T-helper 1 cell treated with Interleukin-12 subunit alpha and Interleukin-12 subunit beta and Interleukin-4 antibody, amounts not matched to agents 30 μg/mL and 1 μg/mL, for 36 hours (primary cell): Measurements from ENCODE around the gene TNS1.
A peak's percentile ranks its signal among the peaks of the same experiment; 100 is the strongest.

Experiments used
- H3K27ac Mint-ChIP-seq: one replicate; pipeline ENCODE4 v1.8.0; 2021; ENCODE audit warnings: mild to moderate bottlenecking, mixed read lengths
- H3K27me3 Mint-ChIP-seq: one replicate; pipeline ENCODE4 v1.8.0; 2021; ENCODE audit warnings: low read depth, mixed read lengths
- H3K36me3 Mint-ChIP-seq: one replicate; pipeline ENCODE4 v1.8.0; 2021; ENCODE audit warnings: low read depth, mixed read lengths
- H3K4me1 Mint-ChIP-seq: one replicate; pipeline ENCODE4 v1.8.0; 2021; ENCODE audit warnings: low read depth, mixed read lengths
- H3K4me3 Mint-ChIP-seq: one replicate; pipeline ENCODE4 v1.8.0; 2021; ENCODE audit warnings: mild to moderate bottlenecking, moderate library complexity, mixed read lengths
- H3K9me3 Mint-ChIP-seq: one replicate; pipeline ENCODE4 v1.8.0; 2021; ENCODE audit warnings: mixed read lengths

TNS1 gene

DNA sequence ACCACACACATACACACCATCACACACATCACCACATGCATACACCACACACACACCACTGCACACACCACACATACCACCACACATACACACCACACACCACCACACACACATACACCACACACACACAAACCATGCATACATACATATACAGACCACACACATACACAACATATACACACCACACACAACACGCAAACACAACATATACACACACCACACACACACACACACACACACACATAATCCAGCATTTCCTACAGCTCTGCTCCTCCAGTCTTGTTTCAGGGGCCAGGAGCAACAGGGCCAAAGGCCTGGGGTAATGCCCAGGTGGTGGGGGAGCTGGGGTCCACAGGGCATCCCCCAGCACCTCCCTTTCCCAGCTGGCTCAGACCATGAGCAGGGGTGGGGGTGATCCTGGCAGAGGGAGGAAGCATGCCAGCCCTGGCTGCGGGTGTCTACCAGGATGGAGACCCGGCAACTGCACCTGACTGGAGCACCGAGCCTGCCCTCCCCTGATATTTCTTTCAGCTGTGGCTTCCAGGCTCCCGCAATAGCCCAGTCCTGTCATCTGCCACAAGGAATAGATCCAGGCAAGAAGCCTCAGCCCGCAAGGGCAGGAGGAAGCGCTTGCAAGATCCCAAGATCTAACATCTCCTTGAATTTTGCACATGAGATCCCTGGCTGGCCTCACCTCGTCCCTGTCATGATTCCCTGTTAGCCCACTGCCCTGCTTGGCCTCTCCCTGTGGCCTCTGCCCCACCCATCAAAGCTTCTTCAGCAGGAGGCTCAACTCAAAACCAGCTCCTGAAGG is 196.9 kb downstream of the TNS1 start:
- no peak overlapping the region for H3K4me3 Mint-ChIP-seq
- no peaks in the 10 kb centered on the region for H3K27me3 Mint-ChIP-seq
- H3K36me3 Mint-ChIP-seq: no peaks in the 10 kb centered on the region
- H3K4me1 Mint-ChIP-seq: no peaks in the 10 kb centered on the region
- H3K27ac Mint-ChIP-seq: no peak overlapping the region
- peaks cover 3% of the 10 kb centered on the region for H3K9me3 Mint-ChIP-seq

DNA sequence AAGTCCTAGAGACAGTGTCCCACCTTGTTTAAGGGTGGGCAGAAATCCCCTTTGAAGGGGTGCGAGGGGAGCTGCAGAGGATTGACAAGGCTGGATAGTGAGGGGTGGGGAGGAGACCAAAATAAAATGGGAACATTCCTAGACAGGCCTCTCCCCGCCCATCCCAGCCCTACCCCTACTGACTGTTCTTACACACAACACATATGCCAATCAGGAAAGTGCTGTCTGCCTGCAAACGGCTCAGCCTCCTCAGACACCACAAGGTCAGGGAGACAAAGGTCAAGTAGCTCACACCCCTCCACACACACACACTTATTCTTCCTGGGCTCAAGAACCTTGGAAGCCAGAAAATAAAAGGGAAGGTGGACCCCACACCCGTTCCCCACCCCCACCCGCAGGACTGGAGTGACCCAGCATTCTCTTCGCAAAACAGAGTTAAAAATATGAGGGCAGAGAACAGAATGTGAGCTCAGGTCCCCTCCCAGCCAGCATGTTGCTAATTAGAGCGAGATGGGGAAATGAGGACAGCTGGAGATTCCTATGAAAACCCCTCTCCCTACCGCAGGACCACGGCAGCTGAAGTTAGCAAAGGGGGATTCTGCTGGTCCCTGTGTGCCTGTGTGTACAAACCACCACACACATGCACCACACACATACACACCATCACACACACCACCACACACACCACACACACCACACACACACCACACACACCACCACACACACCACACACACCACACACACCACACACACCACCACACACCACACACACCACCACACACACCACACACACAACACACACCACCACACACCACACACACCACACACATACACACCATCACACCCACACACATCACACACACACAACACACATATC is 197.8 kb downstream of the TNS1 start:
- H3K27ac Mint-ChIP-seq: no peak overlapping the region
- H3K4me3 Mint-ChIP-seq: no peak overlapping the region
- H3K36me3 Mint-ChIP-seq: no peaks in the 10 kb centered on the region
- H3K27me3 Mint-ChIP-seq: no peaks in the 10 kb centered on the region
- no peaks in the 10 kb centered on the region for H3K4me1 Mint-ChIP-seq
- H3K9me3 Mint-ChIP-seq: peaks cover 3% of the 10 kb centered on the region

DNA sequence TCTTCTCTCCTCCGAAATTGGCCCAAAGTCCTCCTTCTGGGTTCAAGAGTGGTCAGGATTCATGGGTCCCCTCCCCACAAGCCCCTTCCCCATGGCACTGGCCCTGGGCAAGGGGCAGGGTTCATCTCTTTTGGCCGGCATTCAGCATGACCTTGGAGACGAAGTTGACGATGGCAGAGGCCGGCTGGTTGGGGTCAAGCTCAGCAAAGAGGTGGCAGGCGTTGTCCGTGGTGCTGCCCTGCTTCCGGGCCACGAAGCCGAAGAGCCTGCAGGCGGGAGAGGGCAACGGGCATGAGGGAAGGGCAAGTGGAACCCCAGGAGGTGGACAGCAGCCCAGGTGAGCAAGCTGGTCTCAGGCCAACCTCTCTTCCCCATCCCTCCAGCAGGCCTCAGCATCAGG is 198.5 kb downstream of the TNS1 start:
- no peak overlapping the region for H3K4me3 Mint-ChIP-seq
- no peak overlapping the region for H3K27ac Mint-ChIP-seq
- no peaks in the 10 kb centered on the region for H3K27me3 Mint-ChIP-seq
- peaks cover 3% of the 10 kb centered on the region for H3K9me3 Mint-ChIP-seq
- no peaks in the 10 kb centered on the region for H3K36me3 Mint-ChIP-seq
- no peaks in the 10 kb centered on the region for H3K4me1 Mint-ChIP-seq

DNA sequence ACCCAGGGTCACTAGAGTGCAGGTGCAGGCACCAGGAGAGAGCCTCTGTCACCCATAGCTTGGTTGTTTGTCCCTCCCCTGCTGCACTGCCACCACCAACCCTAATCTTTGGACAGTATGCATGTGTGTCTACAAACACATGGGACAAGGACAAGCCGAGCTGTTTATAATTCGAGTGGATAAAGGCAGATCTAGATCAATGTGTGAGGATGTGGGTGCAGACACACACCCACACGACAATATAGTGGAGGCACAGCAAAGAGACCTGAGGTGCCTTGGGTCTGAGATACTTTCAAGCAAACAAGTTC is 199.2 kb downstream of the TNS1 start:
- peaks cover 3% of the 10 kb centered on the region for H3K4me1 Mint-ChIP-seq
- H3K4me3 Mint-ChIP-seq: no peak overlapping the region
- no peaks in the 10 kb centered on the region for H3K36me3 Mint-ChIP-seq
- no peak overlapping the region for H3K27ac Mint-ChIP-seq
- H3K27me3 Mint-ChIP-seq: no peaks in the 10 kb centered on the region
- peaks cover 3% of the 10 kb centered on the region for H3K9me3 Mint-ChIP-seq

DNA sequence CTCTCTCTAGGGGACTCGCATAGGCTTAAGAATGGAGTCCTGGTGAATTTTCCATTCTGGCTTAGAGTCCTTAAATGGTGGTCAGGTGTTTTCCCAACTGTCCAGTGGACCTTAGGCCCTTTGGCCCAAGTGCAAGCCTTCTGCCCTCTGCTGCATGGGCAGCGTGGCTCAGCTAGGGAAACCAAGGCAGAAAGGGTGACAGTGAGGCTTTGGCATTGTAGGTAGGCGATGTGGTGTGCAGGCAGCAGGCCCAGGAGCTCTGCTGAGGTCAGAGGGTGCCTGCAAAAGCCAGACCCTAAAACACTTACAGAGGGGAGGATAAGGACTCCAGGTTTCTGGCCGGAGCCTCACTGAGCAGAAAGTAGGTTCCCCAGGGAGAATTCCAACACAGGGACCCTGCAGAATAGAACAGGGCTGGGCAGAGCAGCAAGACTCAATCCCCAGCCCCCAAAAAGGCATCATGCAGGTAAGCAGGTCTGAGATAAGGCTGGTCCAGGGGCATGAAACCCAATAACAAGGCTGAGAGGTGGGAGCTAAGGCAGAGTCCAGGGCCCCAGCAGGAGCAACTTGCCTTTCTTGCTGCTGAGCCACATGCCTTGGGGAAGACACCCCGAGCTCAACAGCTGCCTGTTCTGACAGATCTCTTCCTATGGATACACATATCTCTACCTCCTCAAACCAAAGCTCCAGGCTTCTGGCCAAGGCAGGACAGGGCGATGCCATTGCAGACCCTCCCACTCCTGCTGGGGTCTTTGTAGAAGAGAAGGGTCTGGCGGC is 199.7 kb downstream of the TNS1 start:
- Mint-ChIP-seq H3K4me3 (no peak overlapping the region), H3K4me1 (peaks cover 3% of the 10 kb centered on the region), H3K27me3 (no peaks in the 10 kb centered on the region), H3K36me3 (no peaks in the 10 kb centered on the region), H3K27ac (no peak overlapping the region), H3K9me3 (peaks cover 3% of the 10 kb centered on the region)

DNA sequence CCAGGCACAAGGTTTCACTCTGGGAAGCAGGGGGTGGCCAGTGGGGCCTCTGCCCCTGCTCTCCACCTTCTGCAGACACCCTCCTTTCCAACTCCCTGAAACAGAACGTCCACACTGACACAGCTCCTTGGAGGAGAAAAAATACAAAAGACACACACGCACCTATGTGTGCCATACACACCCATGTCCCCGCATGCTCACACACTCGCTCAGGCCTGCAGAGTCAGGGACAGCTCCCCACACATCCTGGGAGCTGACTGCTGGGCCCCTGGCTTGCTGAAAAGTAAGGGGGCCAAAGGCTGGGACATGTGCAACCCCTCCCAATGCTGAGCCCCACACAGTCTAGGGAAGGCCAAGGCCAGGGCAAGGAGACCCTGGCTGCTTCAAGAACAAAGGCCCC is 200.5 kb downstream of the TNS1 start:
- no peaks in the 10 kb centered on the region for H3K36me3 Mint-ChIP-seq
- H3K4me1 Mint-ChIP-seq: peaks cover 3% of the 10 kb centered on the region
- H3K27me3 Mint-ChIP-seq: no peaks in the 10 kb centered on the region
- peaks cover 3% of the 10 kb centered on the region for H3K9me3 Mint-ChIP-seq
- H3K4me3 Mint-ChIP-seq: no peak overlapping the region
- no peak overlapping the region for H3K27ac Mint-ChIP-seq

DNA sequence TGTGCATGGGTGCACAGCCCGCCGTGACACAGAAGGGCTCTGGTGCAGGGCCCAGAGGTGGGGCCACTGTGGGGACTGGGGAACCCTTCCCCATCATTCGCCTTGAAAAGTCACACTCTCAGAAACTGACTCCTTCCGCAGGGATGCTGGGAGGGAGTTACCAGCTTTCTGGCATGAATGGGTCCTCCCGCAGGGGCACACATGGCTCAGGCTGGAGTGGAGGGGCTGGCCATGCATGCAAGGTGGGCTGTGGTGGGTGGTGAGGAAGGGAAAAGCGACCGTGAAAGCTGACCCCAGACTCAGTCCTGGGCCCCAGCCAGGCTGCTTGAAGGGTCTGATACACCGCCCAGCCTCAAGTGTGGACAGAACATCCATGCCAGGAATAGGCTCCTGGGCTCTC is 201.1 kb downstream of the TNS1 start:
- Mint-ChIP-seq H3K9me3 (peaks cover 3% of the 10 kb centered on the region), H3K36me3 (no peaks in the 10 kb centered on the region), H3K4me1 (peaks cover 3% of the 10 kb centered on the region), H3K4me3 (no peak overlapping the region), H3K27ac (no peak overlapping the region), H3K27me3 (no peaks in the 10 kb centered on the region)

DNA sequence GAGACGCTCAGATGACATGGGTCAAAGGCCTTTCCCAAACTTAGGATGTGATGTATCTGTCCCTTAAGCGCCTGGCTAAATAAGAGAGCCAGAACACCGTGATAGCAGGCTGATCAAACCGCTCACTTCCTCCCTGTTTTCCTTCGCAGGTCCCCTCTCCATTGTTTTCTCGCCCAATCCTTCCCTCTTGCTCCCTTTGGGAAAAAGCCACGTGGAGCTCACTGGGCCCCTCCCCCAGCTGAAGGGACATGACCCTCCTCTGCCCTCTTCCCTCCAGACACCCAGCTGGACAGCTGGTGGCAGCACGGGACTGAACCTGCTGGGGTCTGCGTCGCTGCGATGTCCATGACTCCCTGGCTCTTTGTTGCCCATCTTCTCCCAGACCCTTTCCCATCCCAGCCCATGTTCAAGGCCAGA is 201.7 kb downstream of the TNS1 start:
- H3K9me3 Mint-ChIP-seq: peaks cover 3% of the 10 kb centered on the region
- H3K4me1 Mint-ChIP-seq: peaks cover 3% of the 10 kb centered on the region
- H3K27me3 Mint-ChIP-seq: no peaks in the 10 kb centered on the region
- no peaks in the 10 kb centered on the region for H3K36me3 Mint-ChIP-seq
- H3K27ac Mint-ChIP-seq: no peak overlapping the region
- no peak overlapping the region for H3K4me3 Mint-ChIP-seq

DNA sequence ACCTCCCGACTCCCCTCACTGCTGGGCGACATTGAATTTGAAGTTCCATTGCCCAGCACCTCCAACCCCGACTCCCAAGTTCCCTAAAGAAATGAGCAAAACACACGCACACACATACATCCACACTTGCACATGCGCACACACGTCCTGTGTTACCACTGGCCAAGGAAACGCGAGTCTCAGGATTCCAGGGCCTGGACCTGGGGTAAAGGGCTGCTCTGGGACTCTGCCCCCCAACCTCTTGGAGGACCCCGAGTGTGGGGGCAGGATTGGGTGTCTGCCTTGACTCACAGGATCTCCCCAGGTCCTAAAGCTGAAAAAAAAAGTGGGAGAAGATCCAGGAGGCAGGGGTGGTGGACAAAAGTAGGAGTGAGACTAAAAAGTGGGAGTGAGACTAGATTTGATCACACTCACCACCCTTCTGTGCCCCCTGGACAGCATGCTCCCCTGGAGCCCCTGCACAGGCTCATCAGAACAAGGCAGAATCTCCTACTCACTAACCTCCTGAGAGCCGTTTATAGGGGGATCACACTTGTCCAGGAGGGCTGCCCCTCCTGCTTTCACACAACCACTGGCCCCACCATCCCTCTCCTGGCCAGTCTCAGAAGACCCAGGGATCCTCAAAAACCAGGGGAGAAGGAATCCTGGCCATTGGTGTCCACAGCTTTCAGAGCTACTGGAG is 202.2 kb downstream of the TNS1 start:
- Mint-ChIP-seq H3K9me3 (peaks cover 2% of the 10 kb centered on the region), H3K27ac (peak overlapping the region; percentile 36), H3K4me3 (no peak overlapping the region), H3K27me3 (no peaks in the 10 kb centered on the region), H3K4me1 (peaks cover 3% of the 10 kb centered on the region), H3K36me3 (no peaks in the 10 kb centered on the region)

DNA sequence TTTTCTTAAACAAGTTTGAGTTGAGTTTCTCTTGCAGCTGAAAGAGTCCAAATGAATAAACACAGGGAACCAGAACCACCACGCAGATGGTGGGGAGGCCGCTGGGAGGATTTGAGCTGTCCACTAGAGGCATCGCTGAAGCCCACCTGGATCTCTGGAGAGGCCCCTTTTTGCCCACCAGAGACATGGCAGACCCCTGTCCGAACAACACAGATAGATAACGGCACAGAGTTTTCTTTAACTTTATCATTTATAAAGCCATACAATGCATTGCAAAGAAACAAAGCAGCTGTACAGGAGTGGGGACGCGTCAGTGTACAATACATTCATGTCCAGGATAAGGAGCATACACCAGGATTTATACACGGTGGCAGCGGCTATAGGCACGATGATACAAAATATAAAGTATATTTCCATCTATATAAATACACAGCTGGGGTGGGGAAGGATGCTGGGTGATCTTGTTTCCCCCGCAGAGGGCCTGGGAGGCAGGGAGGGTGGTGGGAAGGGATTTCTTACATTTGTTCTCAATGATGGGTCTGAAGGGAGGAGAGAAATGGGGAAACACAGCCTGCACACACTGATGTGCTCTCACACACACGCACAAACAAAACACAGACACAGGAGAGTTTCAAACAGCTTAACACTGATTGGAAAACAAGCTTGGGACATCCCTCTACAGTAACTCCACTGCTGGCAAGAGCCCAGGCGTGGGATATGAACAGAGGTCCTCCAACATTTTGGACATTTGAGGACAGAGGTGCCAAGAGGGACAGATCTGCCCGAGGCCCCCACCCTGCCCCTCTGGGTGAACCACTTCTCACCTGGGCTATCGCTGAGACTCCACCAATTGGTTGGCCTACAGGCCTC is 203.0 kb downstream of the TNS1 start:
- Mint-ChIP-seq H3K27me3 (no peaks in the 10 kb centered on the region), H3K9me3 (no peaks in the 10 kb centered on the region), H3K4me1 (peaks cover 3% of the 10 kb centered on the region), H3K36me3 (no peaks in the 10 kb centered on the region), H3K4me3 (no peak overlapping the region), H3K27ac (no peak overlapping the region)

DNA sequence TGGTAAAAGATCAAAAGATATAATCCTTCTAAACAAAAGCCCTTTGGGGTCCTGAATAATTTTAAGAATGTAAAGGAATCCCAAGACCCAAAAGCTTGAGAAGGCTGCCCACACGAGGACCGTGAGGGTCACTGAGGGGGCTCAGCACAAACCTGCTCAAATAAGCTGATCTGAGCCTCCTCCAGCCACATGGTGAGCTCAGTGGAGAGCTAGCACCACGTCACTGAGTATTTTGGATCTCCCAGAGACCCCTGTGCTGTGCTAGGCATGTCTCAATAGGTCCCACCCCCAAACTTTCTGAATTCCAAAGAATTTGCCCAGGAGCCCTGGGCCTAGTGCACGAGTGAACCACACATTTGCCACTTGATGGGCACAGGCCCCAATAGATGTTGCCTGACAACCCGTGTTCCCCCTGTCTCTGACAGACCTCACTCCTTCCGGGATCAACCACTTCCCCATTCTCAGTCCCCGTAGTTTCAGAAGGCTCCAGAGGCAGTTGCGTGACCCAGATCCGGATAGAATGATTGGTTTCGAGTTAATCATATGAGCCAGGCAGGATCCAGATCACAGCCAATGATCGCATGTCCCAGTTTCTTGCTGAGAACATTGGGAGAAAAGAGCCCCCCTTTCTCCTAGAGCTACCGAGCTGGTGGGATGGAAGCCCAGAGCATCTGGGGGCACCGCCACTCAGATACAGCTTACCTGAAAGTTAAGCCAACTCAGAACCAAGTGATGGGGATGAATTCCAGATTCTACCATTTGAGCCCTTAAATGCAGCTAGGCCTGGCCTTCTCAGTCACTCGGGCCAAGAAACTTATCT is 203.8 kb downstream of the TNS1 start:
- no peaks in the 10 kb centered on the region for H3K36me3 Mint-ChIP-seq
- no peaks in the 10 kb centered on the region for H3K27me3 Mint-ChIP-seq
- H3K9me3 Mint-ChIP-seq: no peaks in the 10 kb centered on the region
- H3K4me1 Mint-ChIP-seq: peaks cover 3% of the 10 kb centered on the region
- no peak overlapping the region for H3K4me3 Mint-ChIP-seq
- H3K27ac Mint-ChIP-seq: no peak overlapping the region

DNA sequence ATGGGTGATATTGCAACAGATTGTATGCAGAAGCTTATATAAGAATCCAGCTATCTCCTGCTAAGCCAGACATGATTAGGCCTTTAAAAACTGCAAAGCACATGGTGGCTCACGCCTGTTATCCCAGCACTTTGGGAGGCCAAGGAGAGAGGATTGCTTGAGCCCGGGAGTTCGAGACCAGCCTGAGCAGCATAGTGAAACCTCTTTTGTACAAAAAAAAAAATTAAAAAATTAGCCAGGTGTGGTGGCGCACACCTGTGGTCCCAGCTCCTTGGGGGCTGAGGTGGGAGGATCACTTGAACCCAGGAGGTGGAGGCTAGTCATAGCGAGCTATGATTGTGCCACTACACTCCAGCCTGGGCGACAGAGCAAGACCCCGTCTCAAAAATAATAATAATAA is 204.6 kb downstream of the TNS1 start:
- Mint-ChIP-seq H3K27me3 (no peaks in the 10 kb centered on the region), H3K36me3 (no peaks in the 10 kb centered on the region)

DNA sequence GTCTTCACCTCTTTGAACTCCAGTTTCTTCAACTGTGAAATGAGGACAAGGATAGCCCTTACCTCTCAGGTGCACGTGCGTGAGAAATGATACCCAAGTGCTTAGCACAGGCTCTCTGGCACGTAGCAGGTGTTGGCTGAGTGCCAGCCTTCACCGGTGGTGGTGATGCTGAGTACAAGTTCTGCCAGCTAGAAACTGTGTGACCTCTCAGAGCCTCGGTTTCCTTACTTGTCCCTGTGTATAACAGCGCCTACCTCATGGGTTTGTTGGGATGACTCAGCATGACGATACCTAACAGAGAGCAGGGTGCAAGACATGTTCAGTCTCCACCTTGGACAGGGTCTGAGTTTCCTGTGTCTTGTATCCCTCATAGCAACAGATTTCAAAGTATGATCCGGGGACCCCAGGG is 205.1 kb downstream of the TNS1 start:
- no peaks in the 10 kb centered on the region for H3K9me3 Mint-ChIP-seq
- H3K27ac Mint-ChIP-seq: no peak overlapping the region
- H3K36me3 Mint-ChIP-seq: no peaks in the 10 kb centered on the region
- H3K27me3 Mint-ChIP-seq: no peaks in the 10 kb centered on the region
- H3K4me3 Mint-ChIP-seq: no peak overlapping the region
- H3K4me1 Mint-ChIP-seq: peaks cover 3% of the 10 kb centered on the region

More for the DNA sequence above, 204.6 kb downstream of the TNS1 start:
- Mint-ChIP-seq H3K4me1 (peaks cover 3% of the 10 kb centered on the region), H3K27ac (no peak overlapping the region), H3K9me3 (no peaks in the 10 kb centered on the region), H3K4me3 (no peak overlapping the region)
